NCI-H510A (cell line): Measurements from ENCODE around the gene MATCAP1.

Experiments
- DNase-seq: peaks from one replicate; lab custom pipeline; 2025; lab: John Stamatoyannopoulos, UW

The MATCAP1 gene

DNA sequence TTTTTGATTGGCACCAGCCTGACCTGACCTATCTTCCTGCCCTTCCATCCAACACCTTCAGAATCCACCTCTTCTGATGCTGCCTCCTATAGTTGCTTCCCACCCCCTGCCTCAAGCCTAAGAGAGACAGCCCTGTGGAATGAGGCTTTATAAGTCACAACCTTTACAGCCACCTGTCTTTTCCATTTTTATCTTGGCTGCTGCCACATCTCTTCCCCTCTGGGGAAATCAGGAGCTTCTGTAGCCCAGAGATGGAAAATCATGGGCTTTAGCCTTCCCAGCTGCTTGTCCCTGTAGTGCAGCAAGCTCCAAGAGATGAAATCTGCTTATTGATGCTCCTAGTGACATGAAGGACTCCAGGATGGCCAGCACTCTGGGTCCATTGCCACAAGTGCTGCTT, 55.3 kb downstream of the MATCAP1 start:
- no peak for DNase-seq
